Immature natural killer cell (primary cell): ENCODE results near the gene EXOC1. TPM values are rescaled to one million over a fixed set of nuclear protein-coding genes. Genes with fewer than 3 reads are reported as not detected.
A peak's percentile ranks its signal among the peaks of the same experiment; 100 is the strongest.

ENCODE experiments used
- DNase-seq, 3 donors: peaks; one replicate each; pipeline ENCODE4 v3.0.0; 2022; ENCODE audit warnings: mixed read lengths in 1 of 3
- H3K27ac Mint-ChIP-seq, 6 donors: one replicate each; pipeline ENCODE4 v1.8.0; 2020; ENCODE audit warnings: mixed read lengths in 6 of 6, mild to moderate bottlenecking in 5 of 6, inconsistent platforms in 4 of 6, moderate library complexity in 3 of 6
- H3K27me3 Mint-ChIP-seq, 3 donors: one replicate each; pipeline ENCODE4 v1.8.0; 2020 to 2021; ENCODE audit warnings: low read depth in 3 of 3, mild to moderate bottlenecking in 3 of 3, mixed read lengths in 3 of 3, moderate library complexity in 3 of 3, inconsistent platforms in 1 of 3
- H3K36me3 Mint-ChIP-seq, 3 donors: one replicate each; pipeline ENCODE4 v1.8.0; 2020; ENCODE audit warnings: mixed read lengths in 3 of 3, inconsistent platforms in 2 of 3, mild to moderate bottlenecking in 2 of 3
- H3K4me1 Mint-ChIP-seq, 2 donors: one replicate each; pipeline ENCODE4 v1.8.0; 2020; ENCODE audit warnings: inconsistent platforms in 2 of 2, mild to moderate bottlenecking in 2 of 2, mixed read lengths in 2 of 2, moderate library complexity in 1 of 2
- H3K4me3 Mint-ChIP-seq, 5 donors: one replicate each; pipeline ENCODE4 v1.8.0; 2020; ENCODE audit warnings: mild to moderate bottlenecking in 5 of 5, mixed read lengths in 5 of 5, inconsistent platforms in 3 of 5, moderate library complexity in 3 of 5
- H3K9me3 Mint-ChIP-seq, 6 donors: one replicate each; pipeline ENCODE4 v1.8.0; 2020; ENCODE audit warnings: mild to moderate bottlenecking in 6 of 6, mixed read lengths in 6 of 6, inconsistent platforms in 4 of 6, moderate library complexity in 3 of 6
- polyA plus RNA-seq, 3 donors: library from polyadenylated mRNA; unstranded; fragments of 300-500 nt; fragmentation: Illumina TruSeq; gene quantifications; one replicate each; pipeline ENCODE4 v1.2.3, GENCODE V29; 2021

Gene EXOC1
- polyA plus RNA-seq, result 10 to 100 TPM in 1 of 3 donors, 1 to 10 TPM in 2; 7.5 to 15.6 (median 9.9) TPM

- H3K4me3 Mint-ChIP-seq, result peak within 1 kb of the TSS in 4 of 5 donors; percentile 18 to 48 (median 31)
- peaks cover 0 to 1% (median 0%) of the 10 kb centered on the region in 6 donors for H3K9me3 Mint-ChIP-seq
- H3K27me3 Mint-ChIP-seq, result peaks cover 0 to 6% (median 5%) of the 10 kb centered on the region in 3 donors
- peaks cover 2 to 11% (median 7%) of the 10 kb centered on the region in 3 donors for H3K36me3 Mint-ChIP-seq
- H3K27ac Mint-ChIP-seq, result peak within 1 kb of the TSS in 5 of 6 donors; percentile 4 to 90 (median 84)
- DNase-seq, result peak; percentile 91 to 93 (median 92)
- H3K4me1 Mint-ChIP-seq, result peaks cover 10 to 17% of the 10 kb centered on the region in 2 donors
Observed at GRCh38 chr4:55853484-55854046, at the start of gene EXOC1. Gene EXOC1 (plus strand): TSS chr4:55853648. CDS start chr4:55858324, 4,676 bp downstream.

GRCh38 chr4:55807556-55807955, 45.9 kb upstream of the EXOC1 start:
- H3K4me3 Mint-ChIP-seq, result no peak overlapping the region
- H3K27me3 Mint-ChIP-seq, result peaks cover 1 to 14% (median 6%) of the 10 kb centered on the region in 3 donors
- no peak overlapping the region for H3K27ac Mint-ChIP-seq
- DNase-seq, result no peak
- peaks cover 0 to 4% (median 0%) of the 10 kb centered on the region in 6 donors for H3K9me3 Mint-ChIP-seq
- H3K4me1 Mint-ChIP-seq, result no peaks in the 10 kb centered on the region
- H3K36me3 Mint-ChIP-seq, result no peaks in the 10 kb centered on the region

GRCh38 chr4:55808186-55808585, 45.3 kb upstream of the EXOC1 start:
- Mint-ChIP-seq H3K27ac (no peak overlapping the region), H3K36me3 (no peaks in the 10 kb centered on the region), H3K27me3 (peaks cover 1 to 14% (median 6%) of the 10 kb centered on the region in 3 donors), H3K4me1 (no peaks in the 10 kb centered on the region), H3K4me3 (no peak overlapping the region), H3K9me3 (peaks cover 0 to 4% (median 0%) of the 10 kb centered on the region in 6 donors)
- DNase-seq, result no peak

- no peak overlapping the region for H3K27ac Mint-ChIP-seq
- peaks cover 0 to 14% (median 2%) of the 10 kb centered on the region in 3 donors for H3K27me3 Mint-ChIP-seq
Observed at GRCh38 chr4:55808632-55809031, 44.8 kb upstream of the EXOC1 start.

GRCh38 chr4:55817691-55818090, 35.8 kb upstream of the EXOC1 start:
- H3K27ac Mint-ChIP-seq, result no peak overlapping the region
- H3K9me3 Mint-ChIP-seq, result no peaks in the 10 kb centered on the region
- H3K4me3 Mint-ChIP-seq, result no peak overlapping the region
- H3K27me3 Mint-ChIP-seq, result peaks cover 8 to 11% (median 11%) of the 10 kb centered on the region in 3 donors
- no peaks in the 10 kb centered on the region for H3K36me3 Mint-ChIP-seq
- no peak for DNase-seq
- peaks cover 2 to 6% of the 10 kb centered on the region in 2 donors for H3K4me1 Mint-ChIP-seq

More at GRCh38 chr4:55808632-55809031, 44.8 kb upstream of the EXOC1 start:
- DNase-seq, result no peak
- Mint-ChIP-seq H3K36me3 (no peaks in the 10 kb centered on the region), H3K4me1 (no peaks in the 10 kb centered on the region), H3K9me3 (peaks cover 0 to 4% (median 0%) of the 10 kb centered on the region in 6 donors), H3K4me3 (no peak overlapping the region)

- Mint-ChIP-seq H3K36me3 (no peaks in the 10 kb centered on the region), H3K27me3 (peaks cover 10 to 12% (median 11%) of the 10 kb centered on the region in 3 donors), H3K4me3 (peak within 1 kb of the TSS in 4 of 5 donors; percentile 42 to 51 (median 46)), H3K9me3 (no peaks in the 10 kb centered on the region), H3K4me1 (peaks cover 2 to 6% of the 10 kb centered on the region in 2 donors), H3K27ac (peak within 1 kb of the TSS in 1 of 6 donors; percentile 10)
- DNase-seq, result peak in 2 of 3 donors; percentile 2
Observed at GRCh38 chr4:55819634-55820033, 33.8 kb upstream of the EXOC1 start, which contains the start of gene EXOC1L. Gene EXOC1L (plus strand): TSS chr4:55819790. CDS start chr4:55820027, 237 bp downstream.

- no peak for DNase-seq
- H3K4me3 Mint-ChIP-seq, result no peak overlapping the region
Observed at GRCh38 chr4:55820279-55820678, 33.2 kb upstream of the EXOC1 start.

GRCh38 chr4:55822329-55822728, 31.1 kb upstream of the EXOC1 start:
- no peak for DNase-seq
- Mint-ChIP-seq H3K4me3 (no peak overlapping the region), H3K36me3 (no peaks in the 10 kb centered on the region), H3K9me3 (no peaks in the 10 kb centered on the region), H3K27ac (no peak overlapping the region), H3K27me3 (peaks cover 10 to 13% (median 11%) of the 10 kb centered on the region in 3 donors), H3K4me1 (peaks cover 2 to 6% of the 10 kb centered on the region in 2 donors)

More at GRCh38 chr4:55820279-55820678, 33.2 kb upstream of the EXOC1 start:
- H3K27ac Mint-ChIP-seq, result no peak overlapping the region
- H3K36me3 Mint-ChIP-seq, result no peaks in the 10 kb centered on the region
- peaks cover 10 to 16% (median 11%) of the 10 kb centered on the region in 3 donors for H3K27me3 Mint-ChIP-seq
- H3K4me1 Mint-ChIP-seq, result peaks cover 2 to 6% of the 10 kb centered on the region in 2 donors
- no peaks in the 10 kb centered on the region for H3K9me3 Mint-ChIP-seq

GRCh38 chr4:55824865-55825264, 28.6 kb upstream of the EXOC1 start:
- Mint-ChIP-seq H3K9me3 (no peaks in the 10 kb centered on the region), H3K4me3 (no peak overlapping the region), H3K27me3 (peaks cover 5 to 7% (median 7%) of the 10 kb centered on the region in 3 donors), H3K36me3 (no peaks in the 10 kb centered on the region), H3K27ac (no peak overlapping the region), H3K4me1 (peaks cover 0 to 2% of the 10 kb centered on the region in 2 donors)
- no peak for DNase-seq

- Mint-ChIP-seq H3K27me3 (peaks cover 0 to 7% (median 3%) of the 10 kb centered on the region in 3 donors), H3K27ac (no peak overlapping the region), H3K9me3 (peaks cover 0 to 2% (median 0%) of the 10 kb centered on the region in 6 donors), H3K4me1 (no peaks in the 10 kb centered on the region), H3K4me3 (no peak overlapping the region), H3K36me3 (no peaks in the 10 kb centered on the region)
- no peak for DNase-seq
Observed at GRCh38 chr4:55826986-55827385, 26.5 kb upstream of the EXOC1 start.

GRCh38 chr4:55827582-55827981, 25.9 kb upstream of the EXOC1 start:
- Mint-ChIP-seq H3K4me1 (no peaks in the 10 kb centered on the region), H3K36me3 (no peaks in the 10 kb centered on the region), H3K27ac (no peak overlapping the region), H3K9me3 (peaks cover 0 to 2% (median 0%) of the 10 kb centered on the region in 6 donors), H3K4me3 (no peak overlapping the region), H3K27me3 (peaks cover 0 to 7% (median 3%) of the 10 kb centered on the region in 3 donors)
- no peak for DNase-seq

- Mint-ChIP-seq H3K4me3 (no peak overlapping the region), H3K27ac (no peak overlapping the region), H3K36me3 (no peaks in the 10 kb centered on the region)
Observed at GRCh38 chr4:55830048-55830447, 23.4 kb upstream of the EXOC1 start.

GRCh38 chr4:55830716-55831115, 22.7 kb upstream of the EXOC1 start:
- no peak for DNase-seq
- no peak overlapping the region for H3K27ac Mint-ChIP-seq
- peaks cover 0 to 10% (median 3%) of the 10 kb centered on the region in 6 donors for H3K9me3 Mint-ChIP-seq
- no peaks in the 10 kb centered on the region for H3K36me3 Mint-ChIP-seq
- no peak overlapping the region for H3K4me3 Mint-ChIP-seq
- H3K4me1 Mint-ChIP-seq, result no peaks in the 10 kb centered on the region
- H3K27me3 Mint-ChIP-seq, result peaks cover 4 to 6% (median 5%) of the 10 kb centered on the region in 3 donors

More at GRCh38 chr4:55830048-55830447, 23.4 kb upstream of the EXOC1 start:
- Mint-ChIP-seq H3K4me1 (no peaks in the 10 kb centered on the region), H3K27me3 (peaks cover 1 to 5% (median 4%) of the 10 kb centered on the region in 3 donors), H3K9me3 (peaks cover 0 to 4% (median 0%) of the 10 kb centered on the region in 6 donors)
- no peak for DNase-seq

- no peak overlapping the region for H3K4me3 Mint-ChIP-seq
- no peak for DNase-seq
- no peak overlapping the region for H3K27ac Mint-ChIP-seq
- H3K27me3 Mint-ChIP-seq, result peaks cover 2 to 6% (median 5%) of the 10 kb centered on the region in 3 donors
- no peaks in the 10 kb centered on the region for H3K36me3 Mint-ChIP-seq
- H3K9me3 Mint-ChIP-seq, result peaks cover 4 to 28% (median 10%) of the 10 kb centered on the region in 6 donors
- H3K4me1 Mint-ChIP-seq, result no peaks in the 10 kb centered on the region
Observed at GRCh38 chr4:55834086-55834795, 19.2 kb upstream of the EXOC1 start.
